HEK293T (cell line): Measurements from ENCODE around the gene GNE.

ENCODE experiments used
- ARNT ChIP-seq: fragments of 450-650 bp; IDR thresholded peaks from 2 replicates; pipeline ENCODE4 v1.6.1; 2017; ENCODE audit warnings: mild to moderate bottlenecking
- BHLHE40 ChIP-seq: fragments of 450-650 bp; IDR thresholded peaks from 2 replicates; pipeline ENCODE4 v1.6.1; 2016; ENCODE audit warnings: mild to moderate bottlenecking, moderate library complexity, borderline replicate concordance
- CTBP1 ChIP-seq: fragments of 450-650 bp; IDR thresholded peaks from 2 replicates; pipeline ENCODE4 v1.6.1; 2016; ENCODE audit warnings: borderline replicate concordance
- FOXA1 ChIP-seq: fragments of 450-650 bp; IDR thresholded peaks from 2 replicates; pipeline ENCODE4 v1.6.1; 2016; ENCODE audit warnings: mild to moderate bottlenecking
- FOXK2 ChIP-seq: fragments of 450-650 bp; IDR thresholded peaks from 2 replicates; pipeline ENCODE4 v1.6.1; 2016; ENCODE audit warnings: mild to moderate bottlenecking
- FOXM1 ChIP-seq: fragments of 450-650 bp; IDR thresholded peaks from 2 replicates; pipeline ENCODE4 v1.6.1; 2017; ENCODE audit warnings: mild to moderate bottlenecking, borderline replicate concordance
- HDGF ChIP-seq: fragments of 450-650 bp; IDR thresholded peaks from 2 replicates; pipeline ENCODE4 v1.6.1; 2017; ENCODE audit warnings: antibody characterized with exemption, borderline replicate concordance
- NFRKB ChIP-seq: fragments of 450-650 bp; IDR thresholded peaks from 2 replicates; pipeline ENCODE4 v1.6.1; 2016; ENCODE audit warnings: mild to moderate bottlenecking, moderate library complexity
- SP1 ChIP-seq: fragments of 450-650 bp; IDR thresholded peaks from 2 replicates; pipeline ENCODE4 v1.6.1; 2017
- SUZ12 ChIP-seq: fragments of 450-650 bp; IDR thresholded peaks from 2 replicates; pipeline ENCODE4 v1.6.1; 2016; ENCODE audit warnings: mild to moderate bottlenecking
- TARDBP ChIP-seq: fragments of 450-650 bp; IDR thresholded peaks from 2 replicates; pipeline ENCODE4 v1.6.1; 2016

GRCh38 chr9:36210722-36211121, 47.5 kb downstream of the GNE start:
- no peak for TF ChIP-seq SUZ12
- no peak for TF ChIP-seq TARDBP
- no peak for TF ChIP-seq SP1
- no peak for TF ChIP-seq FOXA1
- no peak for TF ChIP-seq BHLHE40
- TF ChIP-seq FOXM1: no peak
- no peak for TF ChIP-seq FOXK2
- no peak for TF ChIP-seq ARNT
- no peak for TF ChIP-seq CTBP1
- no peak for TF ChIP-seq HDGF
- no peak for TF ChIP-seq NFRKB
